HG02943 (cell line): Measurements from ENCODE around the gene TMED3.

ENCODE experiments used
- ATAC-seq: cut with Tn5 transposase; IDR thresholded peaks from one replicate; pipeline ENCODE4 v1.9.1; 2021; ENCODE audit warnings: mild to moderate bottlenecking, low read depth, moderate library complexity; ENCODE audit not compliant: unreplicated experiment

TMED3 gene

GRCh38 chr15:79310985-79311900, at the start of gene TMED3:
Gene TMED3 (plus strand): TSS chr15:79311112. CDS start chr15:79311250, 138 bp downstream.
- ATAC-seq: peak; percentile 90

GRCh38 chr15:79261836-79262235, 49.1 kb upstream of the TMED3 start:
- no peak for ATAC-seq

- no peak for ATAC-seq
Measured at GRCh38 chr15:79265167-79265566, 45.7 kb upstream of the TMED3 start.

- ATAC-seq: no peak
Measured at GRCh38 chr15:79265987-79266579, 44.8 kb upstream of the TMED3 start.

GRCh38 chr15:79282371-79283251, 28.3 kb upstream of the TMED3 start, which contains the start of gene ANKRD34C:
Gene ANKRD34C (plus strand): TSS chr15:79282722. CDS start chr15:79293285, 10,563 bp downstream.
- ATAC-seq: no peak

- ATAC-seq: no peak
Measured at GRCh38 chr15:79283252-79284048, 27.5 kb upstream of the TMED3 start.

GRCh38 chr15:79290642-79291275, 20.2 kb upstream of the TMED3 start:
- ATAC-seq: no peak

- no peak for ATAC-seq
Measured at GRCh38 chr15:79292011-79292410, 18.9 kb upstream of the TMED3 start.

- no peak for ATAC-seq
Measured at GRCh38 chr15:79294075-79294474, 16.8 kb upstream of the TMED3 start.

GRCh38 chr15:79296583-79296982, 14.3 kb upstream of the TMED3 start:
- ATAC-seq: no peak

GRCh38 chr15:79299126-79299840, 11.6 kb upstream of the TMED3 start:
- ATAC-seq: no peak

GRCh38 chr15:79299841-79300235, 11.1 kb upstream of the TMED3 start:
- ATAC-seq: no peak

- no peak for ATAC-seq
Measured at GRCh38 chr15:79307251-79307650, 3.7 kb upstream of the TMED3 start.

- no peak for ATAC-seq
Measured at GRCh38 chr15:79308874-79309273, 2.0 kb upstream of the TMED3 start.

GRCh38 chr15:79310612-79310984, 314 bp upstream of the TMED3 start:
- ATAC-seq: peak; percentile 40

GRCh38 chr15:79311901-79312553, 1.1 kb downstream of the TMED3 start:
- ATAC-seq: no peak

- ATAC-seq: no peak
Measured at GRCh38 chr15:79314186-79314585, 3.3 kb downstream of the TMED3 start.

GRCh38 chr15:79314811-79315210, 3.9 kb downstream of the TMED3 start:
- ATAC-seq: no peak
